Measurements from ENCODE around the gene MEIS2.
A peak's percentile ranks its signal among the peaks of the same experiment; 100 is the strongest.

Gene MEIS2

GRCh38 chr15:37037850-37038715 lies 62.3 kb downstream of the MEIS2 start:
- Histone ChIP-seq H3K4me1 (ENCODE audit: insufficient read depth, low read length, severe bottlenecking) (peaks cover 91% of the 10 kb centered on the region), H3F3A (ENCODE audit: insufficient read depth, low read length) (peaks cover 11% of the 10 kb centered on the region; the same call in 1 of the 2 replicates), H3K27ac (ENCODE audit: low read depth, low read length, poor library complexity, severe bottlenecking) (peak overlapping the region; percentile 99), H4K20me1 (ENCODE audit: insufficient read depth, low read length) (no peaks in the 10 kb centered on the region), H3K9ac (ENCODE audit: low read length) (peak overlapping the region; percentile 40), H3K79me2 (ENCODE audit: insufficient read depth, low read length) (no peaks in the 10 kb centered on the region), H2AFZ (ENCODE audit: low read length) (no peak overlapping the region), H3K4me3 (ENCODE audit: low read depth, low read length, poor library complexity, severe bottlenecking) (peak overlapping the region; percentile 42), H3K9me2 (ENCODE audit: low read depth, low read length) (no peaks in the 10 kb centered on the region), H3K4me2 (ENCODE audit: low read length) (peak overlapping the region; percentile 60), H3K9me3 (ENCODE audit: low read length) (no peaks in the 10 kb centered on the region), H3K36me3 (ENCODE audit: insufficient read depth, low read length) (peaks cover 24% of the 10 kb centered on the region; the same call in 1 of the 2 replicates), H3K27me3 (ENCODE audit: insufficient read depth, low read length) (no peaks in the 10 kb centered on the region)
- TF ChIP-seq EZH2 (IDR thresholded peaks at IDR 0.05; ENCODE audit: borderline replicate concordance, low read length) (no peak), CTCF (IDR thresholded peaks at IDR 0.05; ENCODE audit: low read length) (no peak)

- Histone ChIP-seq H4K20me1 (ENCODE audit: insufficient read depth, low read length) (no peaks in the 10 kb centered on the region), H3K9me2 (ENCODE audit: low read depth, low read length) (no peaks in the 10 kb centered on the region), H3K27me3 (ENCODE audit: insufficient read depth, low read length) (no peaks in the 10 kb centered on the region), H2AFZ (ENCODE audit: low read length) (no peak overlapping the region), H3K4me2 (ENCODE audit: low read length) (peak overlapping the region; percentile 60), H3K4me3 (ENCODE audit: low read depth, low read length, poor library complexity, severe bottlenecking) (peak overlapping the region; percentile 42), H3K79me2 (ENCODE audit: insufficient read depth, low read length) (no peaks in the 10 kb centered on the region), H3K36me3 (ENCODE audit: insufficient read depth, low read length) (peaks cover 28% of the 10 kb centered on the region; the same call in 1 of the 2 replicates), H3K27ac (ENCODE audit: low read depth, low read length, poor library complexity, severe bottlenecking) (peak overlapping the region; percentile 99), H3K9ac (ENCODE audit: low read length) (peak overlapping the region; percentile 63), H3K4me1 (ENCODE audit: insufficient read depth, low read length, severe bottlenecking) (peaks cover 100% of the 10 kb centered on the region), H3K9me3 (ENCODE audit: low read length) (no peaks in the 10 kb centered on the region), H3F3A (ENCODE audit: insufficient read depth, low read length) (peaks cover 11% of the 10 kb centered on the region; the same call in 1 of the 2 replicates)
- TF ChIP-seq CTCF (IDR thresholded peaks at IDR 0.05; ENCODE audit: low read length) (no peak), EZH2 (IDR thresholded peaks at IDR 0.05; ENCODE audit: borderline replicate concordance, low read length) (no peak)
Measured at GRCh38 chr15:37037071-37037655, 63.2 kb downstream of the MEIS2 start.

GRCh38 chr15:37034835-37035748 lies 65.3 kb downstream of the MEIS2 start:
- Histone ChIP-seq H3K4me2 (ENCODE audit: low read length) (peak overlapping the region; percentile 60), H3K27me3 (ENCODE audit: insufficient read depth, low read length) (no peaks in the 10 kb centered on the region), H3K9ac (ENCODE audit: low read length) (peak overlapping the region; percentile 63), H3F3A (ENCODE audit: insufficient read depth, low read length) (peaks cover 8% of the 10 kb centered on the region; the same call in 1 of the 2 replicates), H4K20me1 (ENCODE audit: insufficient read depth, low read length) (no peaks in the 10 kb centered on the region), H3K4me3 (ENCODE audit: low read depth, low read length, poor library complexity, severe bottlenecking) (peak overlapping the region; percentile 42), H3K9me3 (ENCODE audit: low read length) (no peaks in the 10 kb centered on the region), H2AFZ (ENCODE audit: low read length) (no peak overlapping the region), H3K4me1 (ENCODE audit: insufficient read depth, low read length, severe bottlenecking) (peaks cover 90% of the 10 kb centered on the region), H3K9me2 (ENCODE audit: low read depth, low read length) (no peaks in the 10 kb centered on the region), H3K27ac (ENCODE audit: low read depth, low read length, poor library complexity, severe bottlenecking) (peak overlapping the region; percentile 99), H3K79me2 (ENCODE audit: insufficient read depth, low read length) (no peaks in the 10 kb centered on the region), H3K36me3 (ENCODE audit: insufficient read depth, low read length) (peaks cover 37% of the 10 kb centered on the region; the same call in 1 of the 2 replicates)
- TF ChIP-seq EZH2 (IDR thresholded peaks at IDR 0.05; ENCODE audit: borderline replicate concordance, low read length) = no peak
- no peak for TF ChIP-seq CTCF (IDR thresholded peaks at IDR 0.05; ENCODE audit: low read length)

Data from OCI-LY1 (cell line).